Measurements from ENCODE around the gene ZNF282. TPM values are rescaled to one million over a fixed set of nuclear protein-coding genes. Genes with fewer than 3 reads are reported as not detected.
"Not testable (repeated sequence)": the region's sequence is repeated elsewhere in the genome, so short reads cannot be mapped to it uniquely, and the experiment has no call there.

The ZNF282 gene
- total RNA-seq, 1 experiment from 2014 or later, result 47.4 TPM

- DNase-seq (ENCODE audit: low spot score), result no peak
These were observed 29.0 kb downstream of the ZNF282 start for GRCh38 chr7:149224352-149224751.

- DNase-seq (ENCODE audit: low spot score), result no peak
These were observed 29.8 kb downstream of the ZNF282 start for GRCh38 chr7:149225106-149225505.

- no peak for DNase-seq (ENCODE audit: low spot score)
These were observed 30.3 kb downstream of the ZNF282 start for GRCh38 chr7:149225656-149226055.

- DNase-seq (ENCODE audit: low spot score), result not testable (repeated sequence)
These were observed 31.0 kb downstream of the ZNF282 start for GRCh38 chr7:149226366-149226765.

DNA sequence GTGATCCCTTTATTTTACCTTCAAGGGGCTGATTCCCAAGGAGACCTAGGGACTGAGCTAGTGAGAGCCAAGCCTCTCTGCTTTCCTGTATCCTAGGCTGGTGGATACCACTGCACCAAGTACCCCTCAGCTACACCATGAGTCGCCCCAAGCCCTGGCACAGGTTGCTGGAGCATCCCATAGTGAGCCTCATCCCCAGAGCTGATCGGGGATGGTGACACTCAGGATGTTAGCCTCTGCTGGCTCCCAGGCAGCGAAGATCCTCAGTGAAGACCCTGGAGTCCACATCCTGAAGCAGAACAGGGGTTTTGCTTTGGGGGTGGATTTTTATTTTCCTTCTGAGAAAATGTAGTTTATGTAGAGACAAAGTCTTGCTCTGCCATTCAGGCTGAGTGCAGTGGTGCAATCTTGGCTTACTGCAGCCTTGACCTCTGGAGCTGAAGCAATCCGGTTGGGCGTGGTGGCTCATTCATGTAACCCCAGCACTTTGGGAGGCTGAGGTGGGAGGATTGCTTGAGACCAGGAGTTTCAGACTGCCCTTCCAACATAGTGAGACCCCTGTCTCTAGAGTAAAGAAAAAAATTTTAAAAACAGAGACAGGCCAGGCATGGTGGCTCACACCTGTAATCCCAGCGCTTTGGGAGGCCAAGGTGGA is 31.6 kb downstream of the ZNF282 start:
- DNase-seq (ENCODE audit: low spot score), result no peak

- DNase-seq (ENCODE audit: low spot score), result peak; percentile 34
These were observed 33.6 kb downstream of the ZNF282 start for GRCh38 chr7:149228831-149229471.

GRCh38 chr7:149229526-149229925 is 34.2 kb downstream of the ZNF282 start:
- DNase-seq (ENCODE audit: low spot score), result no peak

DNA sequence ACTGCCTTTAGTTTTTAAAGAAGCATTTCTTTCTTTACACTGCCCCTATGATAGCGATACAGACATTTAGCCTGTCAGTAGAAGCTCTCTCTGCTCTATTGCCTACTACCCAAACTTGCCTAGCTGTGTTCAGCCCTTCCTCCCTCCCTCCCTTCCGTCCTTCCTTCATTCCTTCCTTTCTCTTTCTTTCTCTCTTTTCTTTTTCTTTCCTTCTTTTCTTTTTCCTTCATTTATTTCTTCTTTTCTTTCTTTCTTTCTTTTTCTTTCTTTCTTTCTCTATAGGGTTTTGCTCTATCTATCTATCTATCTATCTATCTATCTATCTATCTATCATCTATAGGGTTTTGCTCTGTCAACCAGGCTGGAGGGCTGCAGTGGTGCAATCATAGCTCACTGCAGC is 37.0 kb downstream of the ZNF282 start:
- no peak for DNase-seq (ENCODE audit: low spot score)

DNA sequence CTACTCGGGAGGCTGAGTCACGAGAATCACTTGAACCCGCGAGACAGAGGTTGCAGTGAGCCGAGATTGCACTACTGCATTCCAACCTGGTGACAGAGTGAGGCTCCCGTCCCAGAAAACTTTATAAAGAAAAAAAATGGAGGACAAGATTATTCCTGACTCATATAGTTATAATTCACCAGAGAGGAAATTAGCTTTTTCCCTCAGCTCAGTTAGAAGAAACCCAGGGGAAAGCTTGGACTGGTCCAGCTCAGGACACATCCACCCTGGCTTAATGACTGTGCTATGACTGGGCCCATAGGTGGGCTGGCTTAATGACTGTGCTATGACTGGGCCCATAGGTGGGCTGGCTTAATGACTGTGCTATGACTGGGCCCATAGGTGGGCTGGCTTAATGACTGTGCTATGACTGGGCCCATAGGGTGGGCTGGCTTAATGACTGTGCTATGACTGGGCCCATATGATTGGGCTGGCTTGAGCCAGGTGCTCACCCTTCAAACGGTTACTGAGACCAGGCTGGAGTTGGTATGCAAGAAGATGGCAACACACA is 38.4 kb downstream of the ZNF282 start:
- DNase-seq (ENCODE audit: low spot score), result not testable (repeated sequence)

DNA sequence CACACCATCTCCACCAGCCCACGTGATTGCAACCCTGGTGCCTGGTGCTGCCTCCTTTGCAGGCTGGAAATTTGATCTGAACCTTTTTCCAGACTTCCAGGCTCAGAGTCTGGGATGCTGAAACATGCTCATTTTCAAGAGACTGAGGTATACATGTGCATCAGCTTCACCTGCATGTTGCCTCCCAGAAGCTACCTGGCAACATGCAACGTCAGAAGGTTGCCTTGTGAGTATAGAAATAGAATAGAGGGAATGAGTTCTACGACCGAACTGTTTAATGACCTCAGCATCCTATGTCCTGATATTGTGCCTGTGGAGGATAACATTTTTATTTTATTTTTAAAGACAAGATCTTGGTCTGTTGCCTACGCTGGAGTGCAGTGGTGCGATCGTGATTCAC is 42.2 kb downstream of the ZNF282 start:
- DNase-seq (ENCODE audit: low spot score), result no peak

GRCh38 chr7:149238051-149238450 is 42.7 kb downstream of the ZNF282 start:
- peak; percentile 91 for DNase-seq (ENCODE audit: low spot score)

DNA sequence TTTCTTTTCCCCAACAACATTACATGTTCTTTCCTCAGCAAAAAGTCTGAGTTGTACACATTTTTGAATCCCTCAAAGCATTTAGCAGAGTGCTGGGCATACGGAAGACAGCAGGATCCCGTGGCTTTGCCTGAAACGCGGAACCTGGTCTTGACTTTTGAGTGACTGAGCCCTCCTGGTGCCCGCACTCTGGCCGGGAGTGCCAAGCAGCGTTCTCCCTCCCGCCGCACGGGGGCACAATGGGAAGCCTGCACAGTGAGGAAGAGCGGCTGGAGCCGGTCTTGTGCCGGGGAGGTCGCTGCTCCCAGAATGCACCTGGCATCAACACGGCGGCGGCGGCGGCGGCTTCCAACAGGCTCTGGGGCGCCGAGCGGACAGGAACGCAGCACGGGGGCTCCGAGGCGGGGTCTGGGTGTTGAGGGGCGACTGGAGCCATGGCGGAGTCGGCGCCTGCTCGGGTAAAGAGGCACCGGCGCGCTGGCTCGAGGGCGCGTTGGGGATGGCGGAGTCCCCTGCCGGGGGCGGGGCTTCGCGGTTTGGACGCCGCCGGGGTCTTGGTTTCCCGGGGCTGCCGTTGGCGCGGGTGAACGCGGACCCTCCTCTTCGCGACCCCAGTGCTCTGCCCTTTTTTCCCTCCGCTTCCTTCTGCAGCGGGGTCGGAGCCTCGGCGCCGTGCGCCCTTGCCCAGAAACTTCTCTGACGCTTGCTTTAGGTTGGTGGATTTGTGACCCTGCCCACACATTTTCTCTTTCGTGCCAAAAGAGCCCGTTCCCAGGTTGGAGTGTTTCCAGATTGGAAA is 44.2 kb downstream of the ZNF282 start, which contains the start of gene ZNF212:
ZNF212 (plus strand) TSS at position 307 of the 799 bp plus-strand sequence; CDS start at position 435, 128 bp downstream.
- peak; percentile 97 for DNase-seq (ENCODE audit: low spot score)

GRCh38 chr7:149240637-149241036 is 45.3 kb downstream of the ZNF282 start:
- DNase-seq (ENCODE audit: low spot score), result no peak

GRCh38 chr7:149241696-149242095 is 46.4 kb downstream of the ZNF282 start:
- no peak for DNase-seq (ENCODE audit: low spot score)

- DNase-seq (ENCODE audit: low spot score), result no peak
These were observed 49.9 kb downstream of the ZNF282 start for GRCh38 chr7:149245244-149245643.

DNA sequence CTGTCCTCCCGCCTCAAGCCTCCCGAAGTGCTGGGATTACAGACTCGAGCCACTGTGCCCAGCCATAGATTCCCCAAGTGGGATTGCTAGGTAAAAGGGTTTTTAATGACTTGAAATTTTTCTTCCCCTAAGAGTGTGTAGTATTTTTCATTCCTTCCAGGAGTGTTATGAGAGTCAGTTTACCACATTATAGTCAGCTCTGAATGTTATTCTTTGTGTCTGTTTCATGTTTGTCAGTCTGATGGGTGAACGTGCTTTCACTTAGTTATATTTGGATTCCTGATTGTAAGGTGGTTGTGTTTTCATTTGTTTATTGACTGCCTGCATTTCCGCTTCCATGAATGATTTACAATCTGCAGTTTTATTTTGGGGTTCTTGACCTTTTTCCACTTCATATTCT is 50.4 kb downstream of the ZNF282 start:
- DNase-seq (ENCODE audit: low spot score), result no peak

- DNase-seq (ENCODE audit: low spot score), result no peak
These were observed 53.4 kb downstream of the ZNF282 start for GRCh38 chr7:149248777-149249176.

DNA sequence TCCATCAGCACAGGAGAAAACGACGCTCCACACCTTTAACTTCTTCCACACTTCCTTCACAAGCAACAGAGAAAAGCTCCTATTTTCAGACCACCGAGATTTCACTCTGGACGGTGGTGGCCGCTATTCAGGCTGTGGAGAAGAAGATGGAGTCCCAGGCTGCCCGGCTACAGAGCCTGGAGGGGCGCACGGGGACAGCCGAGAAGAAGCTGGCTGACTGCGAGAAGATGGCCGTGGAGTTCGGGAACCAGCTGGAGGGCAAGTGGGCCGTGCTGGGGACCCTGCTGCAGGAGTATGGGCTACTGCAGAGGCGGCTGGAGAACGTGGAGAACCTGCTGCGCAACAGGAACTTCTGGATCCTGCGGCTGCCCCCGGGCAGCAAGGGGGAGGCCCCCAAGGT is 54.8 kb downstream of the ZNF282 start:
- not testable (repeated sequence) for DNase-seq (ENCODE audit: low spot score)

GRCh38 chr7:149251518-149251917 is 56.2 kb downstream of the ZNF282 start:
- DNase-seq (ENCODE audit: low spot score), result not testable (repeated sequence)

DNA sequence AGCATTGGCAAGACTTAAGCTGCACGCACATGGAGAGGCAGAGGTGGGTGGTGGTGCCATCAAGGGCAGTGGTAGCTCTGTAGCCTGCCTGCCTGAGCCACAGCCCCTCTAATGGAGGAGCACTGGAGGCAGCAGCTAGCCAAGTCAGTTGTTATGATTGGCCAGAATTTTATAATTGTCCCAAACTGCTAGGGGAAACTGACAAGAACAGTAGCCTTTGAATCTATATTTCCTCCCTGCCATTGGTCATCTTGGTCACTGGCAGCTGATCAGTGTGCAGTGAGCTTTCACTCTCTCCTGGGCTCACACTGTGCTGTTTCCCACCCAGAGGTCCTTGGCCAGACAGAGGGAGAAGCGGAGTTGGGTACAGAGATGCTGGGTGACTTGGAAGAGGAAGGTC is 57.0 kb downstream of the ZNF282 start:
- no peak for DNase-seq (ENCODE audit: low spot score)

- no peak for DNase-seq (ENCODE audit: low spot score)
These were observed 58.3 kb downstream of the ZNF282 start for GRCh38 chr7:149253665-149254064.

GRCh38 chr7:149254181-149254858 is 59.0 kb downstream of the ZNF282 start:
- DNase-seq (ENCODE audit: low spot score), result no peak

Data from HT-29 (cell line).